ENCODE results near the gene SSU72. TPM values are rescaled to one million over a fixed set of nuclear protein-coding genes. Genes with fewer than 3 reads are reported as not detected.

SSU72 gene
- total RNA-seq, 1 experiment from 2014 or later, result 179 TPM

DNA sequence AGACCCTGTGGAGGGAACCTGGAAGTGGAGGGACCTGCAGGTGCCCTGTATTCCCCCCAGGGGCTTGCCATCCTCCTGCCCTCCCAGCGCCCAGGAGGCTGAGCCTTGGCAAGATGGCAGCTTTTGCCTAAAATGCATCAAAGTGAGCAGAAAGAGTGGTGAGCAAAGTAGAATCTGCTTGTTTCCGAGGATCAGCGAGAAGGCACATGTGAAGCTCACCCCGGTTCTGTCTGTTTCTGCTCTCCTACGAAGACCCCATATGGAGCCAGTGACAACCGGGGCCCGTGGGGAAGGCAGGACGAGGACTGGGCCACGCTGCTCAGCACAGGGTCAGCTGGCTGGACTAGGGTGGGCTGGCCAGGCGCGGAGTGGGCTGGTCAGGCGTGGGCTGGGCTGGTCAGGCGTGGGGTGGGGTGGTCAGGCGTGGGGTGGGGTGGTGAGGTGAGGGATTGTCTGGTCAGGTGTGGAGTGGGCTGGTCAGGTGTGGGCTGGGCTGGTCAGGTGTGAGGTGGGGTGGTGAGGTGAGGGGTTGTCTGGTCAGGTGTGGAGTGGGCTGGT, 30.4 kb upstream of the SSU72 start:
- Mint-ChIP-seq H3K27ac (no peak overlapping the region), H3K36me3 (ENCODE audit: insufficient read depth in 1 of 3, low read depth in 3 of 3) (no peaks in the 10 kb centered on the region), H3K4me3 (no peak overlapping the region), H3K9me3 (no peaks in the 10 kb centered on the region), H3K27me3 (ENCODE audit: low read depth) (peaks cover 44% of the 10 kb centered on the region), H3K4me1 (peaks cover 0 to 2% of the 10 kb centered on the region in 2 experiments; a peak in 1 of 4 replicates)
- H2BK5ac ChIP-seq (ENCODE audit: insufficient read length, low read length), result no peak overlapping the region
- H3K4me1 ChIP-seq (ENCODE audit: insufficient read depth, low read length), result no peaks in the 10 kb centered on the region
- H3K79me2 ChIP-seq (ENCODE audit: insufficient read depth, low read length), result no peaks in the 10 kb centered on the region
- TF ChIP-seq, protein P1, sequence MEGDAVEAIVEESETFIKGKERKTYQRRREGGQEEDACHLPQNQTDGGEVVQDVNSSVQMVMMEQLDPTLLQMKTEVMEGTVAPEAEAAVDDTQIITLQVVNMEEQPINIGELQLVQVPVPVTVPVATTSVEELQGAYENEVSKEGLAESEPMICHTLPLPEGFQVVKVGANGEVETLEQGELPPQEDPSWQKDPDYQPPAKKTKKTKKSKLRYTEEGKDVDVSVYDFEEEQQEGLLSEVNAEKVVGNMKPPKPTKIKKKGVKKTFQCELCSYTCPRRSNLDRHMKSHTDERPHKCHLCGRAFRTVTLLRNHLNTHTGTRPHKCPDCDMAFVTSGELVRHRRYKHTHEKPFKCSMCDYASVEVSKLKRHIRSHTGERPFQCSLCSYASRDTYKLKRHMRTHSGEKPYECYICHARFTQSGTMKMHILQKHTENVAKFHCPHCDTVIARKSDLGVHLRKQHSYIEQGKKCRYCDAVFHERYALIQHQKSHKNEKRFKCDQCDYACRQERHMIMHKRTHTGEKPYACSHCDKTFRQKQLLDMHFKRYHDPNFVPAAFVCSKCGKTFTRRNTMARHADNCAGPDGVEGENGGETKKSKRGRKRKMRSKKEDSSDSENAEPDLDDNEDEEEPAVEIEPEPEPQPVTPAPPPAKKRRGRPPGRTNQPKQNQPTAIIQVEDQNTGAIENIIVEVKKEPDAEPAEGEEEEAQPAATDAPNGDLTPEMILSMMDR (conservative IDR thresholded peaks at IDR 0.05), result no peak
- no peak overlapping the region for H3K9ac ChIP-seq (ENCODE audit: extremely low read depth, insufficient read length, low read length)
- no peaks in the 10 kb centered on the region for H3K9me3 ChIP-seq (ENCODE audit: control insufficient read depth, low read depth, low read length)
- no peak overlapping the region for H4K5ac ChIP-seq (ENCODE audit: insufficient read length, low read depth, low read length)
- no peaks in the 10 kb centered on the region; the same call in 1 of the 2 replicates for H3K27me3 ChIP-seq (ENCODE audit: insufficient read depth, low read length)
- no peak overlapping the region for H2BK15ac ChIP-seq (ENCODE audit: low read depth, low read length)
- no peak overlapping the region for H2AK5ac ChIP-seq (ENCODE audit: insufficient read length, low read length)
- DNase-seq, result peak; percentile 26
- no peak overlapping the region for H3K56ac ChIP-seq (ENCODE audit: insufficient read length, low read depth, low read length)
- H3K27ac ChIP-seq (ENCODE audit: insufficient read length, low read depth, low read length), result no peak overlapping the region
- H4K91ac ChIP-seq (ENCODE audit: insufficient read length, low read depth, low read length), result no peak overlapping the region
- H2BK120ac ChIP-seq (ENCODE audit: low read depth, low read length, poor library complexity, severe bottlenecking), result no peak overlapping the region
- H3K79me1 ChIP-seq (ENCODE audit: insufficient read depth, low read depth, low read length, poor library complexity, severe bottlenecking), result no peaks in the 10 kb centered on the region
- no peak overlapping the region for H3K14ac ChIP-seq (ENCODE audit: insufficient read depth, low read length)
- no peak overlapping the region for H3K4ac ChIP-seq (ENCODE audit: low read depth, low read length)
- no peak overlapping the region for H3K23ac ChIP-seq (ENCODE audit: insufficient read length, low read depth, low read length)
- H3K18ac ChIP-seq (ENCODE audit: insufficient read length, low read depth, low read length), result no peak overlapping the region
- no peak overlapping the region for H2BK20ac ChIP-seq (ENCODE audit: low read depth, low read length, poor library complexity, severe bottlenecking)
- no peak overlapping the region for H3K4me2 ChIP-seq (ENCODE audit: insufficient read depth, insufficient read length, low read length)
- no peak overlapping the region for H2BK12ac ChIP-seq (ENCODE audit: insufficient read length, low read depth, low read length)
- no CpG with 5 or more reads among the region's 14 CpGs for WGBS (ENCODE audit: extremely low coverage, insufficient read length, low lambda C conversion rate)
- no peak overlapping the region for H2AFZ ChIP-seq (ENCODE audit: low read length)
- H3T11ph ChIP-seq (ENCODE audit: low read length), result no peak overlapping the region
- H4K8ac ChIP-seq (replicated peaks; ENCODE audit: insufficient read length, low read depth, low read length), result no peak overlapping the region
- H3K23me2 ChIP-seq (ENCODE audit: insufficient read length, low read depth, low read length, poor library complexity, severe bottlenecking), result peaks cover 4% of the 10 kb centered on the region
- no peaks in the 10 kb centered on the region for H4K20me1 ChIP-seq (ENCODE audit: control insufficient read depth, insufficient read depth, insufficient read length)
